Islet of Langerhans (tissue), 1 donor: ENCODE data around the gene GPHN.

ENCODE experiments used
- FAIRE-seq: peaks from one replicate; lab custom pipeline; 2011; peaks lifted over from hg19 to GRCh38; lab: Jason Lieb, UNC

GPHN gene

DNA sequence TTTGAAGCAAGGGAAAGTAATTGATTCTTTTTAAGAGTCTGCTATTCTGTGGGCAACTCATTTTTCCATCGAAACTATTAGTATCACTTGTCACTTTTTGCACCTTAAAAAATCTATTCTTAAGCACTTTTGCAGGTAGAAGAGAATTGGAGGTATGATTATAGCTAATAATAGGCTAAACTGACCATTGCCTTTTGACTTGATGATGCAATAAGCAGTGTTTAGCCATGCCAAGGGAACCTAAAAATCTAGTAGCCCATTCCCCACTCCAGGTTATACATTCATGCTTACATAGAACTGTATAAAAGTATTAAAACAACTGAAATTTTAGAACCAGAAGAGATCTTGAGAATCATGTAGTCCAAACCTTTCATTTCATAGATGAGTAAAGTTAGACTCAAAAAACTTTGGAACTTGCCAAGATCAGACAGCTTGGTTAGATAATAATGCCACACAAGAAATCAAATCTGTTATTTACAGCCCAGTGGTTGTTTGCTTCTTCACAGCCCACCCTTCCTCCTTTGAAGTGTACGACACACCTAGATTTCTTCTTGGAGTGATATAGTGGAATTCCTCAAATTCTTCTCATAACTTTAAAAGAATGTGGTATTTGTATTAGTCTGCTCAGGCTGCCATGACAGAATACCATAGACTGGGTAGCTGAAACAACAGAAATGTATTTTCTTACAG, 659.6 kb downstream of the GPHN start:
- no peak for FAIRE-seq

DNA sequence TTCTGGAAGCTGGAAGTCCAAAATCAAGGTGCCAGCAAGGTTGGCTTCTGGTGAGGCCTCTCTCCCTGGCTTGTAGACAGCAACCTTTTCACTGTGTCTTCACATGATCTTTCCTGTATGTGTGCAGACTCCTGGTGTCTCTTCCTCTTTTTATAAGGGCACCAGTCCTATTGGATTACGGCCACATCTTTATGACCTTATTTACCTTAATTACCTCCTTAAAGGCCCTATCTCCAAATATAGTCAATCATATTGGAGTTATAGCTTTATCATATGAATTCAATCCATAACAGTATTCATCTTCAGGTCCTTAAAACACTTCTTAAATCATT, 660.1 kb downstream of the GPHN start:
- no peak for FAIRE-seq

DNA sequence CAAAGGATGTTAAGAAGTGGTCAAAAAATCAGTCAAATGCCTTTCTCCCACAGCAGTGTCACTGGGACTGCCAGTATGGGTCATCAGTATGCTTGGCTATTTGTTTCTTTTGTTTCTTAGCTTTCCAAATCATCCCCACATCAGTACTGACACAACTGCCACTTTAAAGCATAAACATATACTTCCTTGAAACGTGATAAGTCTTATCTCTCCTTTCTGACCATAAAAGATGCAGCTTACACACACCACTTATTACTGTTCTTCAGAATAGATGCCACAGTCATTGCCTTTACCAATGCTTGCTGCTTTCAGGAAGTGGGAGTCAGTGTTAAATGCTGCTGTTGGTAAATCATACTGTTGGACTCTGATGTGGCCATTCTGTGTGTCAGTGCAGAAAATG, 662.7 kb downstream of the GPHN start:
- FAIRE-seq: no peak

GRCh38 chr14:67172056-67172455, 664.1 kb downstream of the GPHN start:
- no peak for FAIRE-seq

DNA sequence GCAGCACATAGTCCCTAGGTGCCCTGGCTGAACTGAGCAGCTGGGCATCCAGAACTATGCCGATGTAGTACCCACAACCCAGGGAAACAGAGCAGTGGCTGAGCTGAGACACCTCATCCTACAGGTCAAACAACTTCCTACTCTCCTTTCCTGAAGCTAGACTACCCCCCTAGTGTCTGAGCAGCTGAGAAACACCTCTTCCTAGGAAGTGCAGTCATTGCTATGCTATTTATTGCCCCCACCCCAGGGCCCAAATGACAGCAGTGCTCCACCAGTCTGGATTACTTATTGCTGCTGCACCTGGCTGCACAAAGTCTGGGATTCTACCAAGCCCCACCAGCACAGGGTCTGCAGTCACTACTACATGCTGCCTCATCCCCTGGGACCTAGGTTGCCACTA, 664.6 kb downstream of the GPHN start:
- FAIRE-seq: no peak

DNA sequence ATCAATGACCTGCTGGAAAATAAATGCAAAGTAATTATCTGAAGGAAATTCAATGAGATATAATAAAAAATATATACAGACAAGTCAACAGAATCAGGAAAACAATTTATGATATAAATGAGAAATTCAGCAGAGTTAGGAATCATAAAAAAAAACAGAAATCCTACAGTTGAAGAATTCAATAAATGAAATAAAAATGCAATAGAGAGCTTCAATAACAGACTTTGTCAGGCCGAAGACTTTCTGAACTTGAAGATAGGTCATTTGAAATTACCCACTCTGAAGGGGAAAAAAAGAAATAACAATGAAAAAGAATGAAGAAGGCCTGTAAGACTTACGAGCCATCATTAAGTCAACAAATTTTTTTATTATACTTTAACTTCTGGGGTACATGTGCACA, 665.8 kb downstream of the GPHN start:
- FAIRE-seq: no peak

DNA sequence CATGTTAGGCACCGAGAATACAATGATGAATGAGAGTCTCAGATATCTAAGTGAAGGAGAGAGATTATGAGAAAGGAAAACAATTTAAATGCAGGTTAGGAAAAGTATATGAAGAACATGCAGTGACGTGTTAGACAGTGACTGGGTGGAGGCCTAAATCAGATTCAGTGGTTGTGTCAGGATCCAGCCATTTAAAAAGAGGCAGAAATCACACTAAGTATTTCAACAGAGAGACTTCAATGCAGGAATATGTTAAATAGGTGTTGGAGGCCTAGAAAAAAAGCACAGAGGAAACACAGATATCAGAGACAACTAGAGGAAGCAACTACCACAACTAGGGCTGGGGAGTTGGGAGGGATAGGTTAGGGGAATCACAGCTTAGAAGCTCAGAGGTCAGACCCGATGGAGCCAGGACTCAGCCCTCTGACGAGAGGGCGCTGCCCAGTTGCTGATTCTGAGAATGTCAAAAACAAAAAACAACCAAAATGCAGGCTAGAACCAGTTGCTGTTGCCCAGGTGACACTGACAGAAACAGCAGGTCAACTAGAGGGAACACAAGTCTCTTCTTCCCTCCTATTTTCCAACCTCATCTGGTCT, 678.3 kb downstream of the GPHN start:
- FAIRE-seq: no peak

GRCh38 chr14:67186789-67187584, 679.0 kb downstream of the GPHN start:
- FAIRE-seq: peak; percentile 30

GRCh38 chr14:67187826-67188225, 679.9 kb downstream of the GPHN start:
- no peak for FAIRE-seq

- FAIRE-seq: no peak
These were observed 680.4 kb downstream of the GPHN start for GRCh38 chr14:67188326-67188725.

DNA sequence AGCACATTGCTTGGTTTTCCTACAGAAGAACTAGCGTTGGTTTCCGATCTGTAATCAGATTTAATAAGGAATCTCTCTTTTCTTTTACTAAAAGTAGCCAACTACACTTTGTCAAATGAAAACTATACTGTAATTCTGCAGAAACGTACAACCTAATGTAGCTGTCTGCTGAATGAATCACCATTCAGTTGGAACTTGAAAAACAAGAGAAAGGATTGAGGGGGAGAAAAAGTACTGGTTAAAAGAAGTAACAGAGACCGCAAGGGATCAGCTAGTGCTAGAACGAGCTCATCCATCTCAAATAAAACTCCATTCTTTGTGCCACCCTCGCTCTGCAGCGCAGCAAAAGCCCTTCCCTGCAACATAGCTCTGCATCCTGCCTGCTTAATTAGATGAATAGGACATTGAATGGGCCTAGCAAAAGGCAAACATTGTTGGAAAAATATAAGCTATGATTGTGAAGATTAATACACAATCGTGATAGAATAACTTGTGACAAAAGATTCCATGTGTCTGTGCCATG, 683.9 kb downstream of the GPHN start:
- FAIRE-seq: no peak

GRCh38 chr14:67192366-67192765, 684.4 kb downstream of the GPHN start:
- no peak for FAIRE-seq

DNA sequence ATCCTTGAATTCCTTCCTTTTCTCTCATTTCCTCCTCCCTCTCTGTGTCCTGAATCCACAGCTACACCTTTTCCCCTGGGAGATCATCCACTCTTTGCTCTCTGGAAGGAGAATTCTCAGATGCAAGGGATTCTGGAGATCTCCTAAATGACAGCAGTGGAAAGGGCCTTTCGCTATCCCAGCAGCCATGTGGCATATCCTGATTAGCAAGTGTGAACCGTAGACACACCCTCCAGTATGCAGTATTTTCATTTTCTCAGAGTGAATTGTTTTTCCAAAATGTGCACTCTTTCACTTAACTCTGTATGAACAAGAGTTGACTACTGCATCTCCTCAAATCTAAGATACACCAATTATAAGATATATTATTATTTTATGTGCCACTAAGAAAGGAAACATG, 687.3 kb downstream of the GPHN start:
- FAIRE-seq: no peak

- FAIRE-seq: no peak
These were observed 691.1 kb downstream of the GPHN start for GRCh38 chr14:67199016-67199415.

DNA sequence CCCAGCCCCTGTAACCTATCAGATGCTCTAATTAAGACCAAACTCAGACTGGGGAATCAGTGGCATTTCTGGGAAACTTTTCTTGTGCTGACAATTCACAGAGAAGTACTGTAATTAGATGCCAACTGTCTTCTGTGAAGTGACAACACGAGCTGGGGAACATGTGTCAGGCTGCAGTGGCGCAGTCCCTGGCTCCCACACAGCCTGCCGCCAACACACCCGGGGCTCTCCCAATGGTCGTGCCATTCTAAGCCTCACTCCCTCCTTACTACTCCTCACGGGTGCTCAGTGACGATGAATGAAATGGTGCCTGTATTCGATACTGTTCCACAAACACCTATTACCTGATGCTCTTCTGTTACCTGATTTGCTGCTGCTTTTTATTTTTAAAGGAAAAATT, 699.9 kb downstream of the GPHN start:
- no peak for FAIRE-seq

DNA sequence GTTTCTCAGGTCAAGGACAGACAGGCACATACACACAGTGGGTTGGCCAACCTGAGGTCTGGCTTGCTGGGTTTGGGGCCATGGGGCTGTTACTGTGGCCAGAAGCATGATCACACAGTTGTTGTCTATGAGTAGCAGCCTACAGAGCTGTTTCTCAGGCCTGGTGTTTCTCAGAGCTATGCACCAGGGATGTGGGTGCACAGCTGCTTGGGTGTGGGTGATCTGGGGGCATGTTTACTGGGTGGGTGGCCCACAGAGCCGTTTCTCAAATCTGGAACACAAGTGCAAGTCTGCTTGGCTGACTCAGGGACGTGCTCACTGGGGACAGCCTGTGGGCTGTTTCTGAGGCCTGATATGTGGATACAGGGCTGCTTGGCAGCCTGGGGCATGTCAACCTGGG, 710.2 kb downstream of the GPHN start:
- FAIRE-seq: no peak

DNA sequence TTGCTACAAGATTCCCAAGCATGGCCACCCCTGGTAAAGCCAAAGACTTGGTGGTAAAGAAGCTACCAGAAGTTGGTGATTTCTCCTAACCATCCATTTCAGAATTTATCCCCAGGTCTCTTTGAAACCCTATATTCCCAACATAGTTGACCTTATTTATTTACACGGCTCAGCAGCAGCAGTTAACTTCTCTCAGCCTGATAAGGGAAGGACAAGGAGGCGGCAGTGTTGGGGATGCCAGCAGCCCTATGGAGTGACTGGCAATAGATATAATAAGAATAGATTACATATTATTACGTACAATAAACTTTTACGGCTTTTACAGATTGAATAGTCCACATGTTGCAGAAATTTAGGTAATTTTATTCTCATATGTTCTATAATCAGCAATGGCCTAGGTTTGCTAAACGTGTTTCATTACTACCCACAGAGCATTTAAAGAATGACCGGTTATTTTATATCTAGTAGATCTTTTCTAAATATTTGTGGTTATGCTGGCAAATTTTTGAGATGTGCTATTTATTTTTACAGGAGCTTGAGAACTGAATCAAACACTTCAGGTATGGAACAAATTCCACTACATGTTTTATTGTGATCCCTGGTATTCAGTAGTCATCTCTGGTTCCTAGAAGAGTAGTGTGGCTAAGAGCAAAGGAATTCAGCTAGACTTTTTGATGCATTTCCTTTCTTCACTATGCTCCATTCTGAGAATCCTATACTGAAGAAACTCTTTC, 713.5 kb downstream of the GPHN start:
- no peak for FAIRE-seq

DNA sequence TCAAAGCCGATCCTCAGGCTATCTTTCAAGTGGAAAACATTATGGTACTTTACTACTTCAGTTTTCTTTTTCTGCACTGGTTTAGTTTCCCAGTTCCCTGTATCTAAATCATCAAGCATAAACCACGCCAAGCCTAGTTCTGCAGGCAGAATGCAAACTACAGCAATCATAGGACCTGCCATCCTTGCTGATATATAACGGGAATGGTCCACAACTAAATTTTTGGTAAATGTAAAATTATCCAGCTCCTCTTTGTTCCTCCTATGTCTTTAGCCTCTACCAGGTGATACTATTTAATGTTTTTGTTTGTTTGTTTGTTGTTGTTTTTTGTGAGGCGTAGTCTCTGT, 714.0 kb downstream of the GPHN start:
- no peak for FAIRE-seq

GRCh38 chr14:67225523-67225922, 717.6 kb downstream of the GPHN start:
- FAIRE-seq: no peak

GRCh38 chr14:67228325-67228984, 720.5 kb downstream of the GPHN start:
- FAIRE-seq: peak; percentile 86
